Fibroblast of upper back skin (primary cell): ENCODE data around the gene SLC7A7.
"Not testable (repeated sequence)": the region's sequence is repeated elsewhere in the genome, so short reads cannot be mapped to it uniquely, and the experiment has no call there.

ENCODE experiments used
- DNase-seq: peaks from one replicate; pipeline ENCODE4 v3.0.0-alpha.2; 2013

The SLC7A7 gene

DNA sequence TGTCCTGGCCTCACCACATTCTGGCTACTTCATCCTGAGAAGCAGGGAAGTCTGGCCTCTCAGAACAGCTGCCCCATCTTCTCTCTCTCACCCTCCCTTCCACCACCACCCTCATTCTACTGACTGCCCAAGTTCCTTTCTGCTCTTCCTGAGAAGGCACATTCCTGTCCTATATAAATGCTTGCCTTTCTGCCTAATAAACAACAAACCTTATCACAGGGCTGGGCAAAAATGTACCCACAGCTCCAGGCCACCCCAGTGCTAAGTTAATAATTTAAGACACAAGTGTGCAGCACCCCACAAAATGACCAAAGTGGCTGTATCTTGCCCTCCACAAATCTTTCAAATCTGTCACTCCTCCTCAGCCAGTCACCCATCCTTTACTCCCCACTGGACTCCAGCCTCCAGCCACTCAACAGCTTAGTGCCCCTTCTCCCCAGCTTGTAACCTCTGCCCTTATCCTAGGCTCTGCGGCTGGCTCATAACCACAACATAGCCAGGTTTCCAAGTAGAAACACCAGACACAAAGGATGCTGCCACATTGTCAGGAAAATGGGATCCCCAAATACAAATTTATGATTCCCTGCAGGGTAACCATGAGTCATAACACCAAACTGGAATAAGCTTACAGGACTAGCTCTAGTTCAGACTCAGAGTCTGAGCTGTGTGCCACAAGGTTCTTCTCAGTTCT is 33.8 kb downstream of the SLC7A7 start:
- DNase-seq: peak; percentile 32

DNA sequence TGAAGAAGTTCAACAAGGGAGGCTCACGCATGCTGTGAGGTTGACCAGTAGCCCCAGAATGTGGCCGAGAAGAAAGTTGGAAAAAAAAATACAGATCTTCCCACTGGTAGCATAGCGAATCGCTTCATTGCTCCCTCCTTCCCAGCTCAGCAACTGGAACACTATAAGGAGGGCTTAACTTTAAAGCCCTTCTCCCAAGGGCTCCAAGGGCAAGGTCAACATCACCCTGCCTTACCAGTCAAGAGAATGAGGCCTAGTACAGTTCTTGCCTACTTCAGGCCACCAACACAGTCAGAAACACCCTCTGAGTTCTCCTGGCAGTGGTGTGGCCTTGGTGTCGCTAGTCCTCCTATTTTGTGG is 34.3 kb downstream of the SLC7A7 start:
- DNase-seq: no peak

DNA sequence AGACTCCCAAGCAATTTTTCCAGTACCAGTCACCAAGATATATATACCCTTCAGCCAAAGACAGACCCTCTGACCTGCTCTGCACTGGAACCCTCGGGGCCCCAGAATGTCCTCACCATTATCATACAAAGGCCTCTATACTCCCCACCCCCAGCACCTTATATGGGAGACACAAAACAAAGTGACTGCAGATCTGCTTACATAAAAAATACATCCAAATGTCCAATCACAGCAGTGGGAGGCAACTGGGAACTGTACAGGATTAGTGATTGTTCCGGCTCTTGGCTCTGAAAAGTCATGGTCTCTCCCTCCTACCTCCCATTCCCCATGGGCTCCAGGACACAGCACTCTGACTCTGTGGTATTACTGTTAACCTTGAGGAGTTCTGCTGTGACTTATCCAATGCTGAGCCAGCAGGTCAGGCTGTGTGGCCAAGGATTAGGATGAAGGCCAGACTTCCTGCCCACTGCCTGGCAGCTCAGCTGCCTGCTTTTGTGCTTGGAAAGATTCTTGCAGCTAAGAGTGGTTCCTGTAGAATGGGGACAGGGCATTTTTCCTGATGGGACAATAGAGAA is 35.0 kb downstream of the SLC7A7 start:
- no peak for DNase-seq

DNA sequence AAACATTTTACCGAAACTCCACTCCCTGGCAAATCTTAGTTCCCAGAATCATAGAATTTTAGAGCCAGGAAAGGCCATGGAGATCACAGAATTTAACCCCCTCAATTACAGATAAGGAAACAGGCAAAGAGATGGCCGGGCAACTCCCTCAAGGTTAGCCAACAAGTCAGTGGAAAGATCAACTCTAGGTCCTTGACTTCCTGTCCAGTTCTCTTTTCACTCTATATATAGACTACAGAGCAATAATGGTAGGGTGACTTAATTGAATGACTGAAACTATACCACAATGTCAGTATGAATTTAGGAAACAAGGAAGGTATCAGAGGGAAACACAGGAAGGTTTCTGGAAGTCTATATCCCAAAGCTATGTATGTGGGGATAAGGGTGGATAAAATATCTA is 37.2 kb downstream of the SLC7A7 start:
- DNase-seq: no peak

DNA sequence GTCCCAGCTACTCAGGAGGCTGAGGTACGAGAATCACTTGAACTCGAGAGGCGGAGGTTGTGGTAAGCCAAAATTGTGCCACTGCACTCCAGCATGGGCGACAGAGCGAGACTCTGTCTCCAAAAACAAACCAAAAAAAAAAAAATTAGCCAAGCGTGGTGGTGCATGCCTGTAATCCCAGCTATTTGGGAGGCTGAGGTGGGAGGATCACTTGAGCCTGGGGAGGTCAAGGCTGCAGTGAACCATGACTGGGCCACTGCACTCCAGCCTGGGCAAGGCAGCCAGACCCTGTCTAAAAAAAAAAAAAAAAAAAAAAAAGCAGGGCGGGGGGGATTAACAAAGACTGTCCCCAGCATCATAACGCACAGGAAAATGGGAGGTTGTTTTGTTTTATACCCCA is 38.4 kb downstream of the SLC7A7 start:
- DNase-seq: not testable (repeated sequence)

DNA sequence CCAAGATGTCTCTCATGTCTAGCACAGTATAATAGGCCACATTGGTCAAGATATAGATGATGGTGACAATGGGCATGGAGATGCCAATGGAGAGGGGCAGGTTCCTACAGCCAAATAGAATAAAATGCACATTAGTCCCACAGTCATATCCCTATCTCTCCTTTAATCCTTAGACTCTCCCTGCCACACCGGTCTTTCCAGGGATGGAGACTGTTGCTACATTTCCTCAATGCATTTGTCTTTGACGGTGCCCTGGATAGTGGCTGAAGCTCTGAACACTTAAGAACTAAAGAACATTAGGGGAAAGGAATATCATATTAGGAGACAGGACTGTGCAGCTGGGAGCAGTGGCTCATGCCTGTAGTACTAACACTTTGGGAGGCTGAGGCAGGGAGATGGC is 39.0 kb downstream of the SLC7A7 start:
- DNase-seq: no peak

DNA sequence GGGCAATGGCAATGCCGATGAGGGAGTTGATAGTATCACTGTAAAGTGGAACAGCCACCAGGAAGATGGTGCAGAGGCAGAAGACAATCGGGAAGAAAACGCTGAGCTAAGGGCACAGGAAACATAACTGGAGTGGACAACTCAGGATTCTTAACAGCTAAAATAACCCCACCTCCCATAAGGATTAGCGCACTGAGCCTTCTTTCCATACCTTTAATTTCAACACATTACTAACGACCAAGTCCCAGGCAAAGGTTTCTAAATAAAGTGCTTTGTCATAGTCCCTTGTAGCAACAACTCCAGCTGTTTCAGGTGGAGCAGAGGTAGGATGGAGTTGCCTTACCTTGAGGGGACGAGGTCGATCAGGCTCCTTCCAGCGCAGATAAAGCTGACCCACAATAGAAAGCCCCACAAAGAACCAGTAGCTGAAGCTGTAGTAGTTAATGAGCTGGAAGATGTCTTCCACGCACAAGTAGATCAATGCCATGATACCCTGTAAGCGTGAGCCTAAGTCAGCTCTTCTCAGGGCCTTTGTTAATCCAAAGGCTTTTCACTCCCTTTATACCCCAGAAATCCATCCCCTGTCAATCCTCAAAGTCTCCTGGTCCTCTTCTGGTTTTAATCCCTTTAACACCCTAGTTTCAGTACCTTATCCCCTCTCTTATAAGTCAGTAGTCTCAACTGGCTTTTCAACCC is 41.1 kb downstream of the SLC7A7 start:
- DNase-seq: no peak

DNA sequence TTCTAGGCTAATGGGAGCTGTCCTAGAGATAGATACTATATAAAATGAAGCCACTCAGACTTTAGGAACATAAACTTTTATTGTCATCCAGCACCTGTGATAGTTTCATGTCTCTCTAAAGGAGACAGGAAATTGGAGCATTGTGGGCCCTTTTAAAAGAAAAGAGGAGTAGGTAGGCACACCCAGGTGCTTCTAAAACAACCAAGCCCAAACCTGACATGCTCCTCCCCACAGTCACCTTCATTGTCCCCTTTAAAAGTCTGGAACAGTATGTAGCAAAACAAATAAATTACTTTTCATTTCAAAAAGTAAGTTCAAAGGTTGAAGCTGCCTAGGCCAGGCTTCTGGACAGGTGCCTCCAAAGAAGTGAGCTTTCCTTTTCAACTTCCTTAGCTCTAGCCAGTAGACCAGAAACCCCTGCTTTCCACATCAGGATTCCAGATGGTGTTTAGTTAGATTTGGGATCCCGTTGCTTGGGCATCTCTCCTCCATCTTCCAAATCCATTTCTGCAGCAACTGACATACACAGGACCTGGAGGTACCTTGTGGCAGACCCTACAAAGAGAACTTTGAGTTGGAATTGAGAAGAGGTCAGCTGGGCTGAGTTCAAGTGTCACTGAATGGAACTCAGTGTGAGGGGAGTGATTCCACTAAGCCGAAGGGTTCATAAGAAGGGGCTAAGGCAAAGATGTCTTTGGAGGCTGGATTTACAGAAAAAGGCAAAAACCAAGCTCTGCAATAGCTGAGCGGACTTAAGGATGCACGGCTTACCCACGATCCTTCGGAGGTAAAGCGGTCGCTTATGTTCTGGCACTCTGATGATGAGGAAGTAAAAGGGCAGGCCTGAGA is 41.8 kb downstream of the SLC7A7 start:
- DNase-seq: no peak

DNA sequence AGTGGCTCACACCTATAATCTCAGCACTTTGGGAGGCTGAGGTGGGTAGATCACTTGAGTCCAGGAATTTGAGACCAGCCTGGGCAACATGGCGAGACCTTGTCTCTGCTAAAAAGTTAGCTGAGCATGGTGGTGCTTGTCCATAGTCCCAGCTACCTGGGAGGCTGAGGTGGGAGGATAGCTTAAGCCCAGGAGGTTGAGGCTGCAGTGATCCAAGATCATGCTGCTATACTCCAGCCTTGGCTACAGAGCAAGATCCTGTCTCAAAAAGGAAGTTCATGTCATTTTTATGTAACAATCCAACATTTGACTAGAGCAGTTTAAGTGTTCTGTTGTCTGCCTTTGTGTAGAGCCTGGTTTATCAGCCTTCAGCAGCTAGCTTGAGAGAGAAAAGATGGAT is 42.5 kb downstream of the SLC7A7 start:
- no peak for DNase-seq

DNA sequence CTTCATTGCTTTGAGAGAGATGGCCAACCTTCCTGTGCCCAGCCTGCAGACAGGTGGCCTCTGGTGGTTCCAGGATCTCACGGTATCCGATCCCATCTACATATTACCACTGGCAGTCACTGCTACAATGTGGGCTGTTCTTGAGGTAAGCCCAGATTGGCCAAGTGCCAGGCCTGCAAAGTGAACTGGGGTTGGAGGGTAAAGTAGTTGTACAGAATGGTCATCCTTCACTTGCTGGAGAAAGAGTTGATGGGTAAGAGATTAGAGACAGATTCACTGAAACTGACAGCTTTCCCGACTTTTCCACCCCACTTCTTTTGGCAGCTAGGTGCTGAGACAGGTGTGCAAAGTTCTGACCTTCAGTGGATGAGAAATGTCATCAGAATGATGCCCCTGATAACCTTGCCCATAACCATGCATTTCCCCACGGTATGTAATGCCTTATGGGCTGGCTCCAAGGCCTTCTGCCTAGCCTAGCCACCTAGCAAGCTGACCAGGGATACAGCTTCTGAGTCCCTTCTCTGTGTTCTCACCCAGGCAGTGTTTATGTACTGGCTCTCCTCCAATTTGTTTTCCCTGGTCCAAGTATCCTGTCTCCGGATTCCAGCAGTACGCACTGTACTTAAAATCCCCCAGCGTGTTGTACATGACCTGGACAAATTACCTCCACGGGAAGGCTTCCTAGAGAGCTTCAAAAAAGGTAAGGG is 44.6 kb downstream of the SLC7A7 start:
- no peak for DNase-seq

DNA sequence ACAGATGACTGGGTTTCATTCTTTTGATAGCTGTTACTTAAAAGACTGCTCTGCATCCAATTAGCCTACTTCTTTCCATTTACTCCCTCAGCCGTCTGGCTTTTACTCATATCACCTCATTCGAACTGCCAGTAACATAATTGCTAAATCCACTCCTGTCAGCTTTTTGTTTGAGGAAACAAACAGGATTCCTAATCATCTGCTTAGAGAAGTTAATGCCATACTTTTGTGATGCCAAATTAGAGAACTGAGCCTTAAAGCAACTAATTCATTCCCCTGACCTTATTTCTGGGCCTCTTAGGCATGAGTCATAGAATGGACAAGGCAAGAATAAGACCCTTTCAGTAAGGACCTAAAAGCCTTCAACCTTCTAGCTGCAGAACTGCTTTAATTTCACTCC is 45.9 kb downstream of the SLC7A7 start:
- DNase-seq: no peak

DNA sequence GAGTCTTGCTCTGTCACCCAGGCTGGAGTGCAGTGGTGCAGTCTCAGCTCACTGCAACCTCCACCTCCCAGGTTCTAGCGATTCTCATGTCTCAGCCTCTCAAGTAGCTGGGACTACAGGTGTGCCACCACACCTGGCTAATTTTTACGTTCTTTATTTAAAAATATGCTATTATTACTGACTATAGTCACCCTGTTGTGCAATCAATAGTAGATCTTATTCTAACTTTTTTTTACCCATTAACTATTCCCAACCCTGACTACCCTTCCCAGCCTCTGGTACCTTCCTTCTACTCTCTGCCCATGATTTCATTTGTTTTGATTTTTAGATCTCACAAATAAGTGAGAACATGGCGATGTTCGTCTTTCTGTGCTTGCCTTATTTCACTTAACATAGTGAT is 46.3 kb downstream of the SLC7A7 start:
- DNase-seq: no peak

DNA sequence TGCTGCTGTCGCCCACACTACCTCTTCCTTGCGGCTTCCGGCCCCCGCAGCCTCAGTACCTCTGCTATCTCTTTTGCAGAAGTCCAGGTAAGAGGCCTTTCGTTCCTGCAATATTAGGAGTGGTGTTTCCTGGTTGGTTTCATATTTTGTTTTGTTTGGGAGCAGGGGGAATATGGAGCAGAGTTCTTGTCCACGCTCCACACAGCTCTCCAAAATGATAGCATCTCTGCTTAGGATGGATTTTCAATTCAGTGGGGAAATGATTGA is 48.0 kb downstream of the SLC7A7 start:
- DNase-seq: no peak

DNA sequence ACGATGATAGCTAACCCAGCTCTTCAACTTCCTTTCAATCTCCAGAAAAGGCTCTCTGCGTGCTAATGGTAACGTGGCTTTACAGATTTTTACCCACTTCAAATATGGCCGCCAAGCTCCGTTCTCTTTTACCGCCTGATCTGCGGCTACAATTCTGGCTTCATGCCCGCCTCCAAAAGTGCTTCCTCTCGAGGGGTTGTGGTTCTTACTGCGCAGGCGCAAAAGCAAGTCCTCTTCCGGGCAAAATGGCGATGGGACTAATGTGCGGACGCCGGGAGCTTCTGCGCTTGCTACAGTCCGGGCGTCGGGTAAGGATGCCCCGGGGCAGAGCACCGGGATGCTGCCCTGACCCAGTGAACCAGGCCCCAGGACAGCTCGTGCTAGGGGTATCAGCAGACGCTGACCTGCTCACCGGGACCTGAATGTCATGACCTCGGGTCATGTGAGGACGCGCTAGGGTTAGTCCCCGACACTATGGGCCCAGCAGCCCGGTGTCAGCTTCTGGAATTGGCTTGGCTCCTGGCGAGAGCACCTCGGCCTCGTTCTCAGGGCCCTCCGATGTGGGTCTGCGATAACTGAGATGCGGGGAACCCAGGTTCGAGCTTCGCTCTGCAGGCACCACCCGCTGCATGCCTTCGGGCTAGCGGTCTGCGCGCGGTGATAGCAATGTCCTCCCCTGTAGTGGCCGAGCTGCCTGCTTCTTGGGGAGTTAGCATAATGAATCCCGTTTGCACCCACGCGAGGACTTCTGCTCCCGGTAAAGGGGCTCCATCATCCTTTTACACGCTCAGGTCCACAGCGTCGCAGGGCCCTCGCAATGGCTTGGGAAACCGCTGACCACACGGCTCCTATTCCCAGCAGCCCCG is 48.5 kb downstream of the SLC7A7 start, which contains the start of gene OXA1L:
Gene OXA1L (plus strand): TSS at position 232 of the 866 bp plus-strand sequence. CDS start 14 bp downstream, at position 246.
- DNase-seq: peak; percentile 99

DNA sequence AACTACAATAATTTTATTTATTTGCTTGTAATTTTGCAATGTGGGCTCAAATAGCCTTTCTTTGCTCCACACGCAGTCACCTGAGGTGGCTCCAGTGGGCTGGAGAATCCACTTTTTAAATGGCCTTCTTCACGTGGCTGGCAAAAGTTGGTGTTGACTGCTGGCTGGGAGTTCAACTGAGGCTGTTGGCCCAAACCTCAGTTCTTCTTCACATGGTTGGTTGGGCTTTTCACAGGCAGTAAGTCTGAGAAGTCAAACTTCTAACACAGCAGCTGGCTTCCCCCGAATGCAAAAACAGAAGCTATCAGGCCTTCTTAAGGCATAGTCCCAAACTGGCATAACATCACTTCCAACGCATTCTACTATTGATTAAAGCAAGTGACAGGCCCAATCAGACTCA is 50.9 kb downstream of the SLC7A7 start:
- no peak for DNase-seq

DNA sequence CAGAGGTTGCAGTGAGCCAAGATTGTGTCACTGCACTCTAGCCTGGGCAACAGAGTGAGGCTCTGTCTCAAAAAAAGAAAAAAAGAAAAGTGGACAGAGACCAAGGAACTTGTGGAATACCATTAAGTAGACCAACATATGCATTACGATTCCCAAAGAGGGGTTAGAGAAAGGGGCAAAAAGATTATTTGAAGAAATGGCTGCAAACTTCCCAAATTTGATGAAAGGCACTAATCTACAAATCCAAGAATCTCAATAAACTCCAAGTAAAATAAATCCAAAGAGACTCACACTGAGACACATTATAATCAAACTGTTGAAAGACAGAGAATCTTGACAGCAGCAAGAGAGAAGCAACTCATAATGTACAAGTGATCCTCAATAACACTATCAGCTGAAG is 53.5 kb downstream of the SLC7A7 start:
- DNase-seq: no peak

DNA sequence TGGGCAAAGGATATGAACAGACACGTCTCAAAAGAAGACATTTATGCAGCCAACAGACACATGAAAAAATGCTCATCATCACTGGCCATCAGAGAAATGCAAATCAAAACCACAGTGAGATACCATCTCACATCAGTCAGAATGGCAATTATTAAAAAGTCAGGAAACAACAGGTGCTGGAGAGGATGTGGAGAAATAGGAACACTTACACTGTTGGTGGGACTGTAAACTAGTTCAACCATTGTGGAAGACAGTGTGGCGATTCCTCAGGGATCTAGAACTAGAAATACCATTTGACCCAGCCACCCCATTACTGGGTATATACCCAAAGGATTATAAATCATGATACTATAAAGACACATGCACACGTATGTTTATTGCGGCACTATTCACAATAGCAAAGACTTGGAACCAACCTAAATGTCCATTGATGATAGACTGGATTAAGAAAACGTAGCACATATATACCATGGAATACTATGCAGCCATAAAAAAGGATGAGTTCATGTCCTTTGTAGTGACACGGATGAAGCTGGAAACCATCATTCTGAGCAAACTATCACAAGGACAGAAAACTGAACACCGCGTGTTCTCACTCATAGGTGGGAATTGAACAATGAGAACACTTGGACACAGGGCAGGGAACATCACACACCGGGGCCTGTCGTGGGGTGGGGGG is 57.1 kb downstream of the SLC7A7 start:
- DNase-seq: not testable (repeated sequence)

DNA sequence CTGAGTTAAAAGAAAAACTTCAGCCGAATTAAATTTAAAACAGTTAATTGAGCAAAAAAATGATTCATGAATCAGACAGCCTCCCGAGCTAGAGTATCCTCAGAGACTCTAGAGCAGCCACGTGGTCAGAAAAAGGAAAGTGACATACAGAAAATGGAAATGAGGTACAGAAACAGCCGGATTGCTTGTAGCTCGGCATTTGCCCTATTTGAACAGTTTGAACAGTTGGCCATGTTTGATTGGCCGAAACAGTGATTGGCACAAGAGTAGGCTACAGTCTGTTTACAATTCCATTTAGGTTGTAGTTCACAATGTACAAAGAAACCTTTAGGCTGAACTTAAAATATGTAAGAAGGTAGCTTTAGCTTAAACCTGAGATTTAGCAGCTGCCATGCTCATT is 61.6 kb downstream of the SLC7A7 start:
- no peak for DNase-seq

DNA sequence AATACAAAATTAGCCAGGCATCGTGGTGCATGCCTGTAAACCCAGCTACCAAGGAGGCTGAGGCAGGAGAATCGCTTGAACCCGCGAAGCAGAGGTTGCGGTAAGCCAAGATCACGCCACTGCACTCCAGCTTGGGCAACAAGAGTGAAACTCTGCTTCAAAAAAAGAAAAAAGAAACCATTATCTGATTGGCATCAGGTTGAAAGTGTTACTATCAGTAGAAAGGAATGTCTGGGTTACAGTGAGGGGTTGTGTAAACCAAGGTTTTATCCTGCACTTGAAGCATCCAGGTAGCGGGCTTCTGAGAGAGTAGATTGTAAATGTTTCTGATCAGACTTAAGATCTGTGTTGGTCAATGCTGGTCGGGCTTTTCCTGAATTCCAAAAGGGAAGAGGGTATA is 62.8 kb downstream of the SLC7A7 start:
- DNase-seq: no peak

DNA sequence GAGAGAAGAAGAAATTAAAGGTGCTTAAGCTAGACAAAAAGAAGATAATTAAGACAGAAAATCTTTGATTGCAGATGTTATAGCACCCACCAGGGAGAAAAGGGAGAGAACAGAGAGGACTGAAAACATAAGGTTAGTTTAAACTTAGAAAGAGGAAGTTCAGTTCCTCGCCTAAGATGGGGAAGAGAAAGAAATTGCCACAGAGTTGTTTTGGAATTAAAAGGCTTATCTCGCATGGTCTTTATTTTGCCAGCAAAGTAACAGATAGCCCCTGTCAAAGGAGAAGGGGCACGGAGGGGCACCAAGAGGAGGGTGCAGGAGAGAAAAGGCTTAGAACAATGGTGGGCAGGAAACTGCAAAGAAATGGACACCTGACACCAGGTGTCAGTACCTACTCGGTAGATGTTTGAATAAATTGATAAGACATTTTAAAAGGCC is 66.6 kb downstream of the SLC7A7 start:
- DNase-seq: no peak

DNA sequence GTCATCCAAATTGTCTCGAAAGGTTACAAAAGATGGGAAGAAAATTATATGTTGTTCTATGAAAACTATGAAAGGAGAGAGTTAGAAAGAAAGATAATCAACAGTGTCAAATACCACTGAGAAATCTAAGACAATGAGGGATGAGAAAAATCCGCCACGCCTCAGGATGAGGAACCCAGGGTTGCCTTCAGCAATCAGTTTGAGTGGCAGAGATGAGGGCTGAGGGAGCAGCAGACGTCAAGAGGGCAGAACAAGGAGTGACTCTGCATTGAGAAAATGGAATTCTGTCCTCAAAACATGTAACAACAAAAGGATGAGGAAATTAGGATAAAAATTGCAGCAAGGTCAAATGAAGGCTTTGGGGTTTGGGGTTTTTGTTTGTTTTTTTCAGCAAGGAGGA is 67.0 kb downstream of the SLC7A7 start:
- no peak for DNase-seq
